NCI-H2107 (cell line): ENCODE data around the gene NPAS4.
"Not testable (repeated sequence)": the region's sequence is repeated elsewhere in the genome, so short reads cannot be mapped to it uniquely, and the experiment has no call there.

Experiments used
- DNase-seq: peaks from one replicate; lab custom pipeline; 2025; lab: John Stamatoyannopoulos, UW

The NPAS4 gene

DNA sequence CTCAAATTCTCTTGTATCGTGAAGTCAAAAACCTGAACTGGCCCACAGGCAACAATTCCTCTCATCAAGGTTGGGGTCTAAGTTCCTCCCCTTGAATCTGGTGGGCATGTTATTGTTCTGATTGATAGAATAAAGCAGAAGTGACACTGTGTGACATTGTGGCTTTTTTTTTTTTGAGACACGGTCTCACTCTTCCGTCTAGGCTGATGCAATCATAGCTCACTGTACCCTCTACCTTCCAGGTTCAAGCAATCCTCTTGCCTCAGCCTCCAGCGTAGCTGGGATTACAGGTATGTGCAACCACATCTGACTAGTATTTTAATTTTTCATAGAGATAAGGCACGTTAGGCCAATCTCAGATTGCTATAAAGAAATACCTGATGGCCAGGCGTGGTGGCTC, 37.0 kb downstream of the NPAS4 start:
- DNase-seq = no peak

- DNase-seq = no peak
These were observed 38.4 kb downstream of the NPAS4 start for GRCh38 chr11:66459138-66459778.

GRCh38 chr11:66462010-66462409, 41.2 kb downstream of the NPAS4 start:
- DNase-seq = no peak

DNA sequence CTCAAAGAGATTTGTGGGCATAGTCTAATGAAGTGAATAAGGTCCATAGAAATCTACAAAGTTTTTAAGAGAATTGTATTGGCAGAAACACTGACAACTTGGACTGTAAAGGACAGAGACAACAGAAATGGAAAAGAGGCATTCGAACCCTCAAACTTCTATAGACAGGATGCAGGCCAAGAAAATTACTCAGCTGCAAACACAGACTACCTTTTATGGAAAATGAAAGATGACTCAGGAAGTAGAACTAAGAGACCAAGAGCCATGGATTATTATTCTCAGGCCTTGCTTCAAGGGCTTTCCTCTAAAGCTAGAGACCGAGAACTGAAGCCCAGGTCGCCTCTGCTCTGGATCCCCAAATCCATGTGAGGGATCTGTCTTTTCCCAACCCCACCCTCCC, 42.1 kb downstream of the NPAS4 start:
- no peak for DNase-seq

GRCh38 chr11:66464116-66464515, 43.3 kb downstream of the NPAS4 start:
- not testable (repeated sequence) for DNase-seq

- DNase-seq = no peak
These were observed 44.1 kb downstream of the NPAS4 start for GRCh38 chr11:66464916-66465315.

DNA sequence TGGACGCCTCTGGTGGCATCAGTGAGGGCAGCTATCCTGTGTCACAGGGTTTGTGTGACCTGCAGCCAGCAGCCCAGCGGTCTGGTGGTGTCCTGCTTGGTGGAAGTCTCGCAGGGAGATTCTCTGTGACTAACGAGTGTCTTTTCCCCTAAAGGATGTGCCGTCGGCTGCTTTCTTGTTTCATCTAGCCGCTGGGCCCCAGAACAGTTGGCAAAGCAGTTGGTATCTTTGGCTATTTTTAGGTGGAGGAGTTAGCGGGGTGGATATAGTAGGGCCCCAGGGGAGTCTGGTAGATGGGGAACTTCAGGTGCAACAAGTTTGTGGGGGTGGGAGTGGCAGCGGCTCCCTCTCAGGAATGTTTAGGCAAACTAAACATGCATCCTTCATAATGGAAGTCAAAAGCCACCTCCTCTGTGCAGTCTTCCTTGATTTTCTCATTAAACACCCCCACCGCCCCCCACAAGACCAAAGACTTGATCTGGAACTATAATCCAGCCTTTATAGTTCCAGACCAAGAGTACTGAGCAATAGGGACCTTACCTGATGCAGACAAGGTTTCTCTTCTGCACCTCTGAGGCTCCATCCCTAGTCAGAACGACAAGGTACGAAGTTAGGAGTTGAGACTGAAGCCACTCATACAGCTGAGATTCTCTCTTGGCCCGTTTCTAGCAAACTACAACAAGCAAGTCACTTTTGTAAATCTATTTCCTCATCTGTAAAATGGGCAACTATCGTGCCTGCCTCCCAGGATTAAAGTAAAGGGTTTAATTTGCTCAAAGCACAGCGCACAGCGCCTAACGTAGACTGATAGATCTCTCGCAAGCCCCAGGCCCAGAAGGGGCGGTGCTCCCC, 44.8 kb downstream of the NPAS4 start:
- no peak for DNase-seq

DNA sequence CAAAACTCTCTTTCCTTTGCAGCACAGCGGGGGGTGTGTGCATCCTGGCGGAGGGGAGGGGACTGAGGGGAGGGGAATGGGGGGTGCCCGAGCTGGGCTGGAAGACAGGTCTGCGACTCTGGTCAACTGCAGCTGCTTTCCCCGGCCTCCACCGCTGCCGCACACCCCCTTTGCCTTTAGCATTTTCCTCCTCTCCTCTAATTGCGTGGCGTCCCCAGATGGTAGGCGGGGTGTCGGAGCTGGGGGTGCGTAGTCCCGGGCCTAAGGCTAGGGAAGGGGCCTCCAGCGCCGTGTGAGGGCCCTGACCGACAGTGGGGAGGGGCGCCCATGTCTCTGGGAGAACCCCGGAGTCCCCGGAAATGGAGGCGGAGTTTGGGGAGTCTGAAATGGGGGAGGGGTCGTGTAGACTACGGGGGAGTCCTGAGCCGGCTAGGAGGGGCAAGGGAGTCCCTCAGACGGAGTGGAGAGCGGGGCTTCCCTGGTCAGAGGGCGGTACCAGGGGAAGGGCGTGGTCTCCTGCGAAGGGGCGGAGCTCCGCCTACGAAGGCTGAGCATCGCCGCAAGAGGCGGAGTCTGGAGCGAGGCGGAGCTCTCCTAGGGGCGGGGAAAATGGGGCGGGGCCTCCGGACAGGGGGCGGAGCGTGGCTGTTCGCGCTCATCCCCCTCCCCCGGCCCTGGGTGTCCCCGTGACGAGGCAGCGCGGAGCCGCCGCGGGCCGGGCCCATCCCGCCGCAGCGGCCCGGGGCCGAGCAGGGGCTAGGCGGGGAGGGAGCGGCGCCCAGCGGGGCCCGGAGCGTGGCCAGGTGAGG, 45.6 kb downstream of the NPAS4 start, which contains the start of gene PELI3:
Gene PELI3, plus strand, starts transcription at position 681 of the 809 bp plus-strand sequence. CDS start 1,224 bp downstream, outside the sequence.
- DNase-seq = peak; percentile 88

- DNase-seq = no peak
These were observed 46.3 kb downstream of the NPAS4 start for GRCh38 chr11:66467034-66467659.

GRCh38 chr11:66467756-66468155, 46.9 kb downstream of the NPAS4 start:
- DNase-seq = no peak

GRCh38 chr11:66468691-66469090, 47.9 kb downstream of the NPAS4 start:
- no peak for DNase-seq

DNA sequence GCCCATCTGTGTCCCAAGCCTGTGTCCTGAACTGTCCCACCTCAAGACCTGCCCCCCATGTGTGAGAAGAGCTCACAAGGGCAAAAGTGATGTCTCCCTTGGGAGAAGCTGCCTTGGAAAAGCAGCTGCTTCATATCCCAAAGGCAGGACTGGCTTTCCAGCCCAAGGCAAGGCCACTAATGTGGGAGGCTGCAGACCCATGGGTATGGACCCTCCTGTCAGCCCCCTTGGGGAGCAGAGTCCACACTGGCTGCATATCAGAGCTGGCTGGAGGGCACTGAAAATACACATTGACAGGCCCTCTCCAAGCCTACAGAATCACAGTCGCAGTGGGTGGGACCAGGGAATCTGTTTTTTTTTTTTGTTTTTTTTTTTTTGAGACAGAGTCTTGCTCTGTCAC, 48.6 kb downstream of the NPAS4 start:
- DNase-seq = no peak

DNA sequence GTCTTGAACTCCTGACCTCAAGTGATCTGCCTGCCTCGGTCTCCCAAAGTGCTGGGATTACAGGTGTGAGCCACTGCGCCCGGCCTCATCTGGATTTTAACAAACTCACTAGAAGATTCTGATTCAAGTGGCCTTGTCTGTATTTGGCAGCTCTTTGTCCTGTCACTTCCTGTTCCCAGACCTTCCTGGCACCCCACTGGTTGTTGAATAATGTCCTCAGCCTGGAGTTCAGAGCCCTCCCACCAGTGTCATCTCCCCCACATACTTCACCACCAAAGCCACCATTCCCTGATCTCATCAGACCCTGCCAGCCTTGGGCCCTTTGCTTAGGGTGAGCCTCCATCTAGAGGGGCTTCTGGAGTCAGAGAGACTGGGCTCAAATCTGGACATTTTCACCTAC, 49.2 kb downstream of the NPAS4 start:
- DNase-seq = no peak

DNA sequence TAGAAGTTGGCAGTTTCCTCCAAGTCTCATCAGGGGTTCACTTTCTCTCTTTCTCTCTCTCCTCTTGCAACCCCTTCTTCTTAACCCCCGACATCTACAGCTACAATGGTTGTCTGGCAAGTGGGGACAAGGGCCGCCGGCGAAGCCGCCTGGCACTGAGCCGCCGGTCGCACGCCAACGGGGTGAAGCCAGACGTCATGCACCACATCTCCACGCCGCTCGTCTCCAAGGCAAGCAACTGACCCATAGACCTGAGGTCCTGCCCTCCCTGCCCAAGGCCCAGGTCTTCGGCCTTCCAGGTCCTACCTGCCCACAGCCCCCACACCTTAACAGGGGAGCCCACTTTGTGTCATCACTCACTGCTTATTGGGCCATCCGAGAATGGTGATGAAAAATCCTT, 50.3 kb downstream of the NPAS4 start:
- no peak for DNase-seq

DNA sequence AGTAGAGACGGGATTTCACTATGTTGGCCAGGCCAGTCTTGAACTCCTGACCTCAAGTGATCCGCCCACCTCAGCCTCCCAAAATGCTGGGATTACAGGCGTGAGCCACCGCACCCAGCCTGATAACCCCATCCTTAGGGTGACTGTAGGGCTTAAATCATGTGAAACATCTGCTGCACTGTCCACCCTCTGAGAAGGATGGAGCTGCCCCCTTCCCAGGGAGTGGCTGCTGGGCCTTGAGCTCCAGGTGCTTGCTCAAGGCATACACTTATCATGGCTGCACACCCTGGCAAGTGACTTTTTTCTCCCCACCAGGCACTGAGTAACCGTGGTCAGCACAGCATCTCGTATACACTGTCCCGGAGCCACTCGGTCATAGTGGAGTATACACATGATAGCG, 51.2 kb downstream of the NPAS4 start:
- no peak for DNase-seq

DNA sequence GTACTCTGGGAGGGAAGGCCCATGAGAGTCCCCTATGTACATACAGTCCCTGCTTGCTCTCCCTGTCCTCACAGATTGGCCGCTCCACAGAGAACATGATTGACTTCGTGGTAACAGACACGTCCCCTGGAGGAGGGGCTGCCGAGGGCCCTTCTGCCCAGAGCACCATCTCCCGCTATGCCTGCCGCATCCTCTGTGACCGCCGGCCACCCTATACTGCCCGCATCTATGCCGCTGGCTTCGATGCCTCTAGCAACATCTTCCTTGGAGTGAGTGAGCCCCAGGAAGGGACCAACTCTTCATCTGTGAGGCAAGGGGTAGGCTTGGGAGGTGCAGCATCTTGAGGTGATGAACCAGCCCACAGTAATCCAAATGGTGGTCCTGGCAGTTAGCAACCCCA, 52.3 kb downstream of the NPAS4 start:
- no peak for DNase-seq

DNA sequence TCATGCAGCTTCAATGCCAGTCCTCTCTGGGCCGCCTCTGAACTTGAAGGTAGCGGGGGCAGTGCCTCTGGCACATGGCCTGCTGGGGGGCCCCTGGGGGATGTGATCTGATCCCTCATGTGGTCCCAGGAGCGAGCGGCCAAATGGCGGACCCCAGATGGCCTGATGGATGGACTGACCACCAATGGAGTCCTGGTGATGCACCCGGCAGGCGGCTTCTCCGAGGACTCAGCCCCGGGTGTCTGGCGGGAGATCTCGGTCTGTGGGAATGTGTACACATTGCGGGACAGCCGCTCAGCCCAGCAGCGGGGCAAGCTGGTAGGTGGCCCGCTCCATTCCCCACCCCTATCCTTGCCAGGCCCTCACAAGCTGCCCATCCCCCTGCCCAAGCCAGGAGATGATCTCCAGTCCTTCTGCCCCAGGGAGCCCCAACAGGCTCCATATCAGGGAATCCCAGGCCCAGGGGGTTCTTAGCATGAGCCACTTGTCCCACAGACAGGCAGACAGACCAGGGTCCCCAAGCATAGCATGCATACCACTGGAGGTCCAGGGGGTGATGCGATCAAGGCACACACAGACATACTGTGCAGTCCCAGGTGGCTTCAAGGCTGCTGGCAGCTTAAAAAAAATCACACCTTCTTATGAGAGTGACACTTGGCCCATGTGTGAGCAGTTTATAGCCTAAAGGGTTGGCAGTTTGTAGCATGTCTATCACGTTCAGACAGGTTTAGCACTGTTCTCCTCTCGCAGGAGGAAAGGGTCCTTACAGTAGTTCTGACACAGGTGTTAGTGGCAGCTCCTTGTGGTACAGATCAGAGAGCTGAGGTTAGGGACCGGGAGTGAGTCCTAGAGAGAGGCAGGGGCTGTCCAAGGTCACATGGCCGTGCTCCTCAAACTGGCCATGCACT, 53.0 kb downstream of the NPAS4 start:
- no peak for DNase-seq

DNA sequence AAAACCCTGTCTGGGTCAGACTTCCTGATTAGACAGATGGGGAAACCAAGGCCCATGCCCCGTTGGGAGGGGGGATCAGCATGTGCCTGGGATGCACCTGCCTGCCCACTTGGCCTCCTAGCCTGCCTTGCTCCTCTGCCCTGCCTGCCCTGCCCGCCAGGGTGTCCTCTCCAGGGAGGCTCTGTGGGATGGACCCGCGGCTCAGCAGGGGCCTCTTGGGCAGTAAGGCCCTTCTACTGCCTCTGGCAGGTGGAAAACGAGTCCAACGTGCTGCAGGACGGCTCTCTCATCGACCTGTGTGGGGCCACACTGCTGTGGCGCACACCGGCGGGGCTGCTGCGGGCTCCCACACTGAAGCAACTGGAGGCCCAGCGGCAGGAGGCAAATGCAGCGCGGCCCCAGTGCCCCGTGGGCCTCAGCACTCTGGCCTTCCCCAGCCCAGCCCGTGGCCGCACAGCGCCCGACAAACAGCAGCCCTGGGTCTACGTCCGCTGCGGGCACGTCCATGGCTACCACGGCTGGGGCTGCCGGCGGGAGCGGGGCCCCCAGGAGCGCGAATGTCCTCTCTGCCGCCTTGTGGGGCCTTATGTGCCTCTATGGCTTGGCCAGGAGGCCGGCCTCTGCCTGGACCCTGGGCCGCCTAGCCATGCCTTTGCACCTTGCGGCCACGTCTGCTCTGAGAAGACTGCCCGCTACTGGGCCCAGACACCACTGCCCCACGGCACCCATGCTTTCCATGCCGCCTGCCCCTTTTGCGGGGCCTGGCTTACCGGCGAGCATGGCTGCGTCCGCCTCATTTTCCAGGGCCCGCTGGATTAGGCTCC, 54.7 kb downstream of the NPAS4 start:
- no peak for DNase-seq
